ENCODE results near the gene CYP4F8.

DNA sequence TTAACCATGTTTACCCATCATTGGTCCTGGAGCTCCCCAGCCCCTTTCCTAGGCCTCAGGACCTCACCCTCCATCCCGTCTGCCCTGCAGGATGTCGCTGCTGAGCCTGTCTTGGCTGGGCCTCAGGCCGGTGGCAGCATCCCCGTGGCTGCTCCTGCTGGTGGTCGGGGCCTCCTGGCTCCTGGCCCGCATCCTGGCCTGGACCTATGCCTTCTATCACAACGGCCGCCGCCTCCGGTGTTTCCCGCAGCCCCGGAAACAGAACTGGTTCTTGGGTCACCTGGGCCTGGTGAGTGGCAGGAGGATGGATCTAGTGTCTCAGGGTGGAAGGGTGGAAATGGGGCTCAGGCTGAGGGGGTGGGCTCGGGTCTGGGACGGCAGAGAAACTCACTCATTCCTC, 508 bp downstream of the CYP4F8 start:
- TF ChIP-seq, protein P1, sequence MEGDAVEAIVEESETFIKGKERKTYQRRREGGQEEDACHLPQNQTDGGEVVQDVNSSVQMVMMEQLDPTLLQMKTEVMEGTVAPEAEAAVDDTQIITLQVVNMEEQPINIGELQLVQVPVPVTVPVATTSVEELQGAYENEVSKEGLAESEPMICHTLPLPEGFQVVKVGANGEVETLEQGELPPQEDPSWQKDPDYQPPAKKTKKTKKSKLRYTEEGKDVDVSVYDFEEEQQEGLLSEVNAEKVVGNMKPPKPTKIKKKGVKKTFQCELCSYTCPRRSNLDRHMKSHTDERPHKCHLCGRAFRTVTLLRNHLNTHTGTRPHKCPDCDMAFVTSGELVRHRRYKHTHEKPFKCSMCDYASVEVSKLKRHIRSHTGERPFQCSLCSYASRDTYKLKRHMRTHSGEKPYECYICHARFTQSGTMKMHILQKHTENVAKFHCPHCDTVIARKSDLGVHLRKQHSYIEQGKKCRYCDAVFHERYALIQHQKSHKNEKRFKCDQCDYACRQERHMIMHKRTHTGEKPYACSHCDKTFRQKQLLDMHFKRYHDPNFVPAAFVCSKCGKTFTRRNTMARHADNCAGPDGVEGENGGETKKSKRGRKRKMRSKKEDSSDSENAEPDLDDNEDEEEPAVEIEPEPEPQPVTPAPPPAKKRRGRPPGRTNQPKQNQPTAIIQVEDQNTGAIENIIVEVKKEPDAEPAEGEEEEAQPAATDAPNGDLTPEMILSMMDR (IDR thresholded peaks at IDR 0.05; ENCODE audit: low read depth, low read length, poor library complexity, severe bottlenecking): no peak
- TF ChIP-seq EZH2phosphoT487 (IDR thresholded peaks at IDR 0.05; ENCODE audit: borderline replicate concordance, low read length): no peak

Data from DOHH2 (cell line).